Stimulated activated CD4-positive, alpha-beta T cell treated with anti-CD3 and anti-CD28 coated beads, Interleukin-4, amount 100 ng/mL, for 24 hours (primary cell): Measurements from ENCODE around the gene ZNF219.

Source experiments
- DNase-seq: peaks from one replicate; pipeline ENCODE4 v3.0.0-alpha.2; 2020

The ZNF219 gene

GRCh38 chr14:21084998-21085853 lies 13.2 kb downstream of the ZNF219 start:
- no peak for DNase-seq

GRCh38 chr14:21084396-21084795 lies 14.1 kb downstream of the ZNF219 start:
- DNase-seq, result no peak

DNA sequence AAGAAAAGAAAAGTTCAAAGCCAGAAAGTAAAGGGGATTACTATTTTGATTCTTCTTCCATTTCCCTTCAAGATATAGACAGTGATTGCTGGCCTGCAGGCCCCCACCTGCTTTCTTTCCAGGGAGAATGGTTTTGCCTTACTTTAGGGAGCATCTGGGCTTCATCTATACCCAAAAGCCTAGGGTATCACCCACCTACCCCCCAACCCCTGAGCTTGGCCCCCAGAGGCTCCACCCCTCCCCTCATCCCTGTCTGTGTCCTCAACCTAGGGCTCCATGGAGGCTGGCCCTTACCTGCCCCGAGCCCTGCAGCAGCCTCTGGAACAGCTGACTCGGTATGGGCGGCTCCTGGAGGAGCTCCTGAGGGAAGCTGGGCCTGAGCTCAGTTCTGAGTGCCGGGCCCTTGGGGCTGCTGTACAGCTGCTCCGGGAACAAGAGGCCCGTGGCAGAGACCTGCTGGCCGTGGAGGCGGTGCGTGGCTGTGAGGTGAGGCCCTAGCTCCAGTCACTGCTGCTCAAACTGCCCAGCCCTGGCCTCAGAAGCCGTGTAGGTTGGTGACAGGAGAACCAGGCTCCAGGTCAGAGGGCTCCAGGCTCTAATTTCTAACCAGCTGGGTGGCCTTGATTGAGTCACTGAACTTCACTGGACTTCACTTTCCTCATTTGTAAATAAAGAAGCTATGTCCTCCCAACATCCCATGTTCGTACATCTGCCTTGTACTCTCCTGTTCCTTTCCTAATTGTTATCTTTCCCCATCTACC lies 14.7 kb downstream of the ZNF219 start:
- no peak for DNase-seq

- no peak for DNase-seq
These were observed 16.8 kb downstream of the ZNF219 start for GRCh38 chr14:21081521-21082142.

DNA sequence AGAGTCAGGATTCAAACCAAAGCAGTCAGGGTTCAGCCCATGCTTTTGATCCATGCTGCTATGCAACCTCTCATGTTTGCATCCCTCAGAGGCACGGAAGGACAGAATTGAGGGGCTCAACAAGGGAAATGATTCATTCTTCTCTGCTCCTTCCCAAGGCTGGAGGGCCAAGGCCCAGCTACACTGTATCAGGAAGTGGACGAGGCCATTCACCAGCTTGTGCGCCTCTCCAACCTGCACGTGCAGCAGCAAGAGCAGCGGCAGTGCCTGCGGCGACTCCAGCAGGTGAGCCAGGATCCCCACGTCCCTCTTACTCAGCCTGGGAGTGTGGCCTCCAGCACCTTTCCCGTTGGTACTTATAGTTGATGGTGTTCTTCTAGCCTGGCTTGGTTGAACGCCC lies 19.7 kb downstream of the ZNF219 start:
- DNase-seq, result no peak

GRCh38 chr14:21078287-21078686 lies 20.2 kb downstream of the ZNF219 start:
- DNase-seq, result no peak

DNA sequence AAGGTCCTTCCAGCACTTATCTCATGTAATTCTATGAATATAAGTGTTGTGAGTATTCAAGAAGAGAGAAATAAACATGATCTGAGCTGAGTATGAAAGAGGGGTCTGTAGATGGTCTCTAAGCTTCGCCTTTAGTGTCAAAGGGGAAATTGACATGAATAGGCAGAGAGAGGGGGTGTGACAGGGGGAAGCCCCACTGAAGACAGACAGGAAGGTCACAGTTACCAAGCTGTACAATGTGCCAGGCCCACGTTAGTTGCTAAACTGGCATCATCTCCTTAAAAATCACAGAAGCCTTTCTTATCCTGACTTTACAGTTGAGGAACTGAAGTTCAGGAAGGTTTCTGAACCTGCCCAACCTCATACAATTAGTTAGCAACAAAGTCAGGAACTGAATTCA lies 20.8 kb downstream of the ZNF219 start:
- no peak for DNase-seq

GRCh38 chr14:21075719-21076437 lies 22.6 kb downstream of the ZNF219 start:
- no peak for DNase-seq

GRCh38 chr14:21074398-21075272 lies 23.8 kb downstream of the ZNF219 start:
- DNase-seq, result no peak

DNA sequence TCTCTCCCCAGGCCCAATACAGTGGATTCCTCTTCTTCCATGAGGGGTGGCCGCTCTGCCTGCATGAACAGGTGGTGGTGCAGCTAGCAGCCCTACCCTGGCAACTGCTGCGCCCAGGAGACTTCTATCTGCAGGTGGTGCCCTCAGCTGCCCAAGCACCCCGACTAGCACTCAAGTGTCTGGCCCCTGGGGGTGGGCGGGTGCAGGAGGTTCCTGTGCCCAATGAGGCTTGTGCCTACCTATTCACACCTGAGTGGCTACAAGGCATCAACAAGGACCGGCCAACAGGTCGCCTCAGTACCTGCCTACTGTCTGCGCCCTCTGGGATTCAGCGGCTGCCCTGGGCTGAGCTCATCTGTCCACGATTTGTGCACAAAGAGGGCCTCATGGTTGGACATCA lies 24.5 kb downstream of the ZNF219 start:
- no peak for DNase-seq

- no peak for DNase-seq
These were observed 25.6 kb downstream of the ZNF219 start for GRCh38 chr14:21072781-21073339.

DNA sequence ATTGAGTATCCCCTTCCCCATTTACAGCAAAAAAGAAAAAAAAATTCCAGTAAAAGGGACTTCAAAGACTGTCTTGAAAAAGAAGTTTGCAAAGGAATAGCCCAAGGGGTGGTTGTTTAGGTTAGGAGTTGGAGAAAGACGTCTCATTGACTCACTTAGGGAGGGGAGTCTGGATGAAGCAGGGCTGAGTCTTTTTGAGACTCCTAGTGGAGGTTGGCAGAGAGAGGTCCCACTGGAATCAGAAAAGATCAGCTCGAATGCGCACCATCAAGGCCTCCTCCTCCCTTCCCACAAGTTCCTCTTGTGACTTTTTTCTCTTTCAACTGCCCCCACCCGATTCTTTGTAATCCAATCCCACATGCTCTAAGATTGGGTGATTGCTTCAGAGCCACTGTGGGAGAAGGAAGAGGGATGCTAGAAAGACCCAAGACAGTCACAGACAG lies 26.4 kb downstream of the ZNF219 start:
- DNase-seq, result no peak

- peak; percentile 37 for DNase-seq
These were observed 27.0 kb downstream of the ZNF219 start for GRCh38 chr14:21071225-21072030.

GRCh38 chr14:21070610-21071224 lies 27.7 kb downstream of the ZNF219 start:
- DNase-seq, result peak; percentile 16

DNA sequence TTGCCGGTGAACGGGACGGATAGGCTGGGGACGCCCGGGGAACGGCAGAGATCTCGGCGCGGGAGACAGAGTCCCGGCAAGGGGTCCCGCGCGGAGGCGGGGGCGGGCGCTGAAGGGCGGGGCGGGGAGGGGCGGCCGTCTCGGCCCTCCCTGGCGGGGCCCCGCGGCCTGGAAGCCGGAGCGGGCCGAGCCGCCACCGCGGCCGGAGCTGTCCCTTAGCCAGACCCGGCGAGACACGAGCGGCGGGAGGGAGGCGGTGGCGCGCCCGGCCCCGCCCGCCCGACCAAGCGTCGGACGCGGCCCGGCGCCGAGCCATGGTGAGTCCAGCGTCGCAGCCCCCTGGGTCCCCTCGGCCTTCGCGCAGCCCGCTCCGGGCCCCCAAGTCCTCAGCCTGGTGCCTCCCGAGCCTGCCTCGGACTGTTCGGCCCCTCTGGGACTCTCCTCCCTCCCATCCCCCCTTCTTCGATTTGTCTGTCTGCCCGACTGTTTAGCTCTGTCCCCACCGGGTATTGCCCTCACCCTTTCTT lies 28.3 kb downstream of the ZNF219 start, which contains the start of gene ARHGEF40:
TSS of gene ARHGEF40 (plus strand) at position 222 of the 527 bp plus-strand sequence. CDS start at position 315, 93 bp downstream.
- DNase-seq, result peak; percentile 13

DNA sequence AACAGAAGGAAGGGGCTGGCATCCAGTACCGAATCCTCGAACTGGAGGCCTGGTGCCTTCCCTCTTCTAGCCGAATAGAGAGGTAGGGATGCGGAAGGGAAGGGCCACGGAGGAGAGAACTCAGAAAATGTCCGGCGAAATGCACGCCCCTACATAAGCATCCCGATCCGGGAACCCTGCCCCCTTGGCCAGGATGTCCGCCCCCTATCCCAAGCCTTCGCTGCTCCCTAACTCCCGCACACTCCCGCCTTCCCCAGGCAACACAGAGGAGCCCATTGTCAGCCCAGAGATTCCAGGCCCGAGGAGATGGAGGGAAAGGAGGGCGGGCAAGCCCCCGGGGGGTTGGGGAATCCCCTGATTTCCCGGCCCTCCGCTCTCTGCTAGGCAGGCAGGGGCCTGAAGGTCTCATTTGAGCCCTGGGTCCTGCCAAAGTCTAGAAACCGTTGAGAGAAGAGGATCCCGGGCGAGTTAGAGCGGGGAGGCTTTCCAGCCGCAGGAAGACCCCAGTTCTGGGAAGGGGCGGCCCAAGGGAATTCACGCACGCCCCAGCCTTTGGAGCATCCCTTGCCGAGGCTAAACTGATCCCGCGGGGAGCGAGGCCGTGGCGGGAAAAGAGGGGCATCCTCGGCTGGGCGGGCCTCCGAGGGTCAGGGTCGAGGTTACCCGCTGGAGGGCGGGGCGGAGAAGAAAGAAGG lies 28.9 kb downstream of the ZNF219 start:
- DNase-seq, result no peak

GRCh38 chr14:21068521-21069387 lies 29.7 kb downstream of the ZNF219 start:
- DNase-seq, result peak; percentile 44

GRCh38 chr14:21066882-21067502 lies 31.5 kb downstream of the ZNF219 start:
- DNase-seq, result no peak
